Measurements from ENCODE around the gene ZBTB8OS.
"Not testable (repeated sequence)": the region's sequence is repeated elsewhere in the genome, so short reads cannot be mapped to it uniquely, and the experiment has no call there.

Gene ZBTB8OS

GRCh38 chr1:32650248-32650751, at the start of gene ZBTB8OS:
Gene ZBTB8OS, minus strand, starts transcription at chr1:32650550. Its CDS starts 21 bp downstream, at chr1:32650529.
- peak within 1 kb of the TSS; percentile 91 for H3K4me3 Mint-ChIP-seq
- no peaks in the 10 kb centered on the region for H3K27me3 Mint-ChIP-seq
- no peaks in the 10 kb centered on the region for H3K9me3 Mint-ChIP-seq
- H3K4me1 Mint-ChIP-seq: peaks cover 48% of the 10 kb centered on the region
- H3K36me3 Mint-ChIP-seq: peaks cover 15% of the 10 kb centered on the region
- peak within 1 kb of the TSS; percentile 96 for H3K27ac Mint-ChIP-seq

GRCh38 chr1:32696996-32697395, 46.6 kb upstream of the ZBTB8OS start:
- not testable (repeated sequence) for H3K27ac Mint-ChIP-seq, H3K27me3 Mint-ChIP-seq, H3K4me3 Mint-ChIP-seq, H3K9me3 Mint-ChIP-seq, H3K4me1 Mint-ChIP-seq, H3K36me3 Mint-ChIP-seq

GRCh38 chr1:32696041-32696440, 45.7 kb upstream of the ZBTB8OS start:
- Mint-ChIP-seq H3K27ac (no peak overlapping the region), H3K4me1 (no peaks in the 10 kb centered on the region), H3K27me3 (peaks cover under 1% of the 10 kb centered on the region), H3K36me3 (peaks cover 2% of the 10 kb centered on the region), H3K4me3 (no peak overlapping the region), H3K9me3 (no peaks in the 10 kb centered on the region)

GRCh38 chr1:32695098-32695904, 45.0 kb upstream of the ZBTB8OS start:
- Mint-ChIP-seq H3K27me3 (no peaks in the 10 kb centered on the region), H3K36me3 (peaks cover 2% of the 10 kb centered on the region), H3K9me3 (no peaks in the 10 kb centered on the region), H3K4me3 (no peak overlapping the region), H3K27ac (no peak overlapping the region), H3K4me1 (no peaks in the 10 kb centered on the region)

GRCh38 chr1:32693455-32694174, 43.3 kb upstream of the ZBTB8OS start:
- Mint-ChIP-seq H3K27me3 (no peaks in the 10 kb centered on the region), H3K36me3 (peaks cover 2% of the 10 kb centered on the region), H3K9me3 (no peaks in the 10 kb centered on the region), H3K4me1 (no peaks in the 10 kb centered on the region), H3K4me3 (no peak overlapping the region), H3K27ac (no peak overlapping the region)

GRCh38 chr1:32686387-32686786, 36.0 kb upstream of the ZBTB8OS start:
- no peak overlapping the region for H3K4me3 Mint-ChIP-seq
- H3K27ac Mint-ChIP-seq: no peak overlapping the region
- H3K27me3 Mint-ChIP-seq: no peaks in the 10 kb centered on the region

GRCh38 chr1:32685498-32685897, 35.1 kb upstream of the ZBTB8OS start:
- peaks cover 7% of the 10 kb centered on the region for H3K36me3 Mint-ChIP-seq

More at GRCh38 chr1:32686387-32686786, 36.0 kb upstream of the ZBTB8OS start:
- Mint-ChIP-seq H3K36me3 (peaks cover 6% of the 10 kb centered on the region), H3K9me3 (no peaks in the 10 kb centered on the region), H3K4me1 (peaks cover 7% of the 10 kb centered on the region)

GRCh38 chr1:32684167-32684811, 33.9 kb upstream of the ZBTB8OS start:
- Mint-ChIP-seq H3K27me3 (no peaks in the 10 kb centered on the region), H3K9me3 (no peaks in the 10 kb centered on the region), H3K36me3 (peaks cover 7% of the 10 kb centered on the region), H3K27ac (peak overlapping the region; percentile 89), H3K4me3 (no peak overlapping the region), H3K4me1 (peaks cover 7% of the 10 kb centered on the region)

More at GRCh38 chr1:32685498-32685897, 35.1 kb upstream of the ZBTB8OS start:
- Mint-ChIP-seq H3K4me3 (no peak overlapping the region), H3K27ac (peak overlapping the region; percentile 37), H3K9me3 (no peaks in the 10 kb centered on the region), H3K4me1 (peaks cover 7% of the 10 kb centered on the region), H3K27me3 (no peaks in the 10 kb centered on the region)

- Mint-ChIP-seq H3K36me3 (peaks cover 7% of the 10 kb centered on the region), H3K4me1 (peaks cover 7% of the 10 kb centered on the region), H3K9me3 (no peaks in the 10 kb centered on the region), H3K27ac (no peak overlapping the region), H3K4me3 (no peak overlapping the region), H3K27me3 (no peaks in the 10 kb centered on the region)
Observed at GRCh38 chr1:32683397-32683796, 33.0 kb upstream of the ZBTB8OS start.

- no peaks in the 10 kb centered on the region for H3K27me3 Mint-ChIP-seq
- peaks cover 13% of the 10 kb centered on the region for H3K36me3 Mint-ChIP-seq
- H3K27ac Mint-ChIP-seq: no peak overlapping the region
- no peak overlapping the region for H3K4me3 Mint-ChIP-seq
- peaks cover 7% of the 10 kb centered on the region for H3K4me1 Mint-ChIP-seq
- no peaks in the 10 kb centered on the region for H3K9me3 Mint-ChIP-seq
Observed at GRCh38 chr1:32681999-32682398, 31.6 kb upstream of the ZBTB8OS start.

- no peak overlapping the region for H3K27ac Mint-ChIP-seq
- peaks cover 7% of the 10 kb centered on the region for H3K4me1 Mint-ChIP-seq
- no peaks in the 10 kb centered on the region for H3K9me3 Mint-ChIP-seq
- H3K27me3 Mint-ChIP-seq: no peaks in the 10 kb centered on the region
- H3K36me3 Mint-ChIP-seq: peaks cover 13% of the 10 kb centered on the region
- H3K4me3 Mint-ChIP-seq: no peak overlapping the region
Observed at GRCh38 chr1:32681509-32681908, 31.2 kb upstream of the ZBTB8OS start.

GRCh38 chr1:32680642-32681041, 30.3 kb upstream of the ZBTB8OS start:
- Mint-ChIP-seq H3K4me1 (peaks cover 7% of the 10 kb centered on the region), H3K36me3 (peaks cover 11% of the 10 kb centered on the region), H3K27ac (peak overlapping the region; percentile 46), H3K9me3 (no peaks in the 10 kb centered on the region), H3K27me3 (no peaks in the 10 kb centered on the region), H3K4me3 (no peak overlapping the region)

GRCh38 chr1:32679993-32680392, 29.6 kb upstream of the ZBTB8OS start:
- not testable (repeated sequence) for H3K4me3 Mint-ChIP-seq, H3K4me1 Mint-ChIP-seq, H3K27ac Mint-ChIP-seq, H3K27me3 Mint-ChIP-seq, H3K9me3 Mint-ChIP-seq
- H3K36me3 Mint-ChIP-seq: peaks cover 11% of the 10 kb centered on the region

GRCh38 chr1:32676945-32677344, 26.6 kb upstream of the ZBTB8OS start:
- H3K9me3 Mint-ChIP-seq: no peaks in the 10 kb centered on the region
- no peaks in the 10 kb centered on the region for H3K4me1 Mint-ChIP-seq
- H3K27ac Mint-ChIP-seq: no peak overlapping the region
- no peak overlapping the region for H3K4me3 Mint-ChIP-seq
- H3K36me3 Mint-ChIP-seq: peaks cover 13% of the 10 kb centered on the region
- H3K27me3 Mint-ChIP-seq: no peaks in the 10 kb centered on the region

- H3K4me1 Mint-ChIP-seq: peaks cover 11% of the 10 kb centered on the region
- not testable (repeated sequence) for H3K27me3 Mint-ChIP-seq, H3K9me3 Mint-ChIP-seq, H3K4me3 Mint-ChIP-seq, H3K27ac Mint-ChIP-seq
- peaks cover 19% of the 10 kb centered on the region for H3K36me3 Mint-ChIP-seq
Observed at GRCh38 chr1:32668716-32669115, 18.4 kb upstream of the ZBTB8OS start.

Measured in activated naive CD4-positive, alpha-beta T cell treated with anti-CD3 and anti-CD28 coated beads, Interleukin-2, amount 50 U/mL, for 24 hours (primary cell).